MCF 10A (cell line): ENCODE results near the gene CD9. TPM values are rescaled to one million over a fixed set of nuclear protein-coding genes. Genes with fewer than 3 reads are reported as not detected.
"Not testable (repeated sequence)": the region's sequence is repeated elsewhere in the genome, so short reads cannot be mapped to it uniquely, and the experiment has no call there.

Source experiments
- BruUV-seq: library from RNA; stranded (reverse); fragments of 400-500 nt; replicated peaks from 2 replicates; lab custom pipeline; 2021; lab: Mats Ljungman, UMichigan
- CTCF ChIA-PET: fragments of 300-600 bp; sonication (Branson Sonifier 250); formaldehyde crosslinking; extraction: SDS; loops from one replicate; lab custom pipeline; 2021; ENCODE audit warnings: antibody characterized with exemption, inconsistent platforms; lab: Yijun Ruan, JAX
- POLR2A ChIA-PET: fragments of 300-600, 350-650 bp; sonication (Branson Sonifier 250); formaldehyde crosslinking; extraction: SDS; loops from one replicate; lab custom pipeline; 2020; ENCODE audit warnings: antibody characterized with exemption, inconsistent platforms; lab: Yijun Ruan, JAX
- DNase-seq: peaks from one replicate; pipeline ENCODE4 v3.0.0-alpha.2; 2018; ENCODE audit not compliant: unreplicated experiment
- H3K27ac Mint-ChIP-seq: one replicate; pipeline ENCODE4 v1.8.0; 2022; ENCODE audit warnings: mild to moderate bottlenecking, low read depth, mixed read lengths; ENCODE audit not compliant: unreplicated experiment
- H3K27me3 Mint-ChIP-seq: one replicate; pipeline ENCODE4 v1.8.0; 2022; ENCODE audit warnings: mixed read lengths; ENCODE audit not compliant: insufficient read depth, unreplicated experiment
- H3K36me3 Mint-ChIP-seq: one replicate; pipeline ENCODE4 v1.8.0; 2022; ENCODE audit warnings: mild to moderate bottlenecking, moderate library complexity, mixed read lengths; ENCODE audit not compliant: insufficient read depth, unreplicated experiment
- H3K4me1 Mint-ChIP-seq: one replicate; pipeline ENCODE4 v1.8.0; 2022; ENCODE audit warnings: mixed read lengths; ENCODE audit not compliant: insufficient read depth, unreplicated experiment
- H3K4me3 Mint-ChIP-seq: one replicate; pipeline ENCODE4 v1.8.0; 2022; ENCODE audit warnings: mild to moderate bottlenecking, moderate library complexity, mixed read lengths; ENCODE audit not compliant: unreplicated experiment
- H3K9me3 Mint-ChIP-seq: one replicate; pipeline ENCODE4 v1.8.0; 2022; ENCODE audit warnings: mixed read lengths; ENCODE audit not compliant: unreplicated experiment
- CTCF ChIP-seq: fragments of 200-600 bp; IDR thresholded peaks from one replicate; pipeline ENCODE4 v1.8.0; 2022; ENCODE audit warnings: antibody characterized with exemption, mild to moderate bottlenecking; ENCODE audit not compliant: unreplicated experiment
- intact Hi-C: fragments of 100-400 bp; cut with micrococcal nuclease; formaldehyde crosslinking; loops from 2 replicates; pipeline ENCODE4 v1.14.1; 2022
- total RNA-seq: library from RNA; stranded (reverse); gene quantifications from 2 replicates; pipeline ENCODE4 v1.2.3, GENCODE V29; 2022

The CD9 gene
- total RNA-seq, 1 experiment from 2014 or later = 31.1 TPM

- BruUV-seq = no TSS peak
- DNase-seq = no peak
- Mint-ChIP-seq H3K27ac (no peak overlapping the region), H3K9me3 (no peaks in the 10 kb centered on the region), H3K27me3 (peaks cover 11% of the 10 kb centered on the region), H3K4me3 (no peak overlapping the region), H3K4me1 (no peaks in the 10 kb centered on the region), H3K36me3 (no peaks in the 10 kb centered on the region)
- intact Hi-C loops = no loop called here
- POLR2A ChIA-PET = interaction anchor here (0.7 to 1.1 kb wide), 2 partner anchors 37 to 68 kb away, joined by 3 read pairs; no protein-coding TSS in a partner anchor
- CTCF ChIA-PET = no interaction called here
- TF ChIP-seq CTCF = no peak
These were observed 41.9 kb upstream of the CD9 start for GRCh38 chr12:6158255-6158654.

- no peak for TF ChIP-seq CTCF
- POLR2A ChIA-PET = interaction anchor here (1.1 kb wide), 1 partner anchor 37 kb away, joined by 3 read pairs; no protein-coding TSS in a partner anchor
- intact Hi-C loops = no loop called here
These were observed 41.5 kb upstream of the CD9 start for GRCh38 chr12:6158749-6159148.

GRCh38 chr12:6159166-6160011, 40.8 kb upstream of the CD9 start:
- CTCF ChIA-PET = interaction anchor here (1.1 kb wide), 1 partner anchor 36 kb away, joined by 3 read pairs; no protein-coding TSS in a partner anchor
- POLR2A ChIA-PET = interaction anchor here (0.7 kb wide), 1 partner anchor 58 kb away, joined by 3 read pairs; no protein-coding TSS in a partner anchor
- H3K36me3 Mint-ChIP-seq, DNase-seq, H3K4me3 Mint-ChIP-seq, H3K9me3 Mint-ChIP-seq, H3K27ac Mint-ChIP-seq, H3K4me1 Mint-ChIP-seq, BruUV-seq, intact Hi-C loops: not testable (repeated sequence)
- peaks cover 11% of the 10 kb centered on the region for H3K27me3 Mint-ChIP-seq

More at GRCh38 chr12:6158749-6159148, 41.5 kb upstream of the CD9 start:
- Mint-ChIP-seq H3K36me3 (no peaks in the 10 kb centered on the region), H3K9me3 (no peaks in the 10 kb centered on the region), H3K4me1 (no peaks in the 10 kb centered on the region), H3K4me3 (no peak overlapping the region), H3K27me3 (peaks cover 11% of the 10 kb centered on the region), H3K27ac (no peak overlapping the region)
- no TSS peak for BruUV-seq
- DNase-seq = no peak
- CTCF ChIA-PET = no interaction called here

GRCh38 chr12:6160049-6160649, 40.1 kb upstream of the CD9 start:
- BruUV-seq, DNase-seq, H3K4me3 Mint-ChIP-seq, H3K4me1 Mint-ChIP-seq, H3K9me3 Mint-ChIP-seq, H3K27ac Mint-ChIP-seq, intact Hi-C loops, H3K36me3 Mint-ChIP-seq, H3K27me3 Mint-ChIP-seq: not testable (repeated sequence)
- POLR2A ChIA-PET = interaction anchor here (0.7 kb wide), 2 partner anchors 58 to 166 kb away, joined by 3 read pairs; no protein-coding TSS in a partner anchor
- CTCF ChIA-PET = interaction anchor here (1.1 kb wide), 2 partner anchors 35 to 120 kb away, joined by 3 to 6 read pairs; no protein-coding TSS in a partner anchor
